Natural killer cell (primary cell): ENCODE data around the gene TMEM121B. TPM values are rescaled to one million over a fixed set of nuclear protein-coding genes. Genes with fewer than 3 reads are reported as not detected.

Source experiments
- ATAC-seq, 3 donors: fragments of 150-1000 bp in 2 of 3; fragments of 200-7000 bp in 1 of 3; cut with Tn5 transposase; 1 replicate in 1 of 3; 2 replicates in 2 of 3; pipeline ENCODE4 v1.10.0; 2021; ENCODE audit warnings: mild to moderate bottlenecking in 2 of 3, moderate library complexity in 2 of 3
- DNase-seq, 2 donors: peaks; one replicate each; pipeline versions ENCODE4 v3.0.0 to v3.0.0-alpha.2; 2013 to 2021; ENCODE audit warnings: mixed read lengths in 1 of 2
- H3K27ac ChIP-seq: one replicate; pipeline ENCODE4 v1.5.1; 2013; ENCODE audit warnings: mild to moderate bottlenecking, low read length
- H3K27me3 ChIP-seq: one replicate; pipeline ENCODE4 v1.6.1; 2013; ENCODE audit warnings: low read length; ENCODE audit not compliant: control insufficient read depth, insufficient read depth
- H3K36me3 ChIP-seq: one replicate; pipeline ENCODE4 v1.6.1; 2013; ENCODE audit warnings: low read length; ENCODE audit not compliant: control insufficient read depth, insufficient read depth
- H3K4me1 ChIP-seq: one replicate; pipeline ENCODE4 v1.6.1; 2013; ENCODE audit warnings: low read length; ENCODE audit not compliant: control insufficient read depth, insufficient read depth
- H3K4me3 ChIP-seq: one replicate; pipeline ENCODE4 v1.5.1; 2013; ENCODE audit warnings: low read length
- H3K9me3 ChIP-seq: one replicate; pipeline ENCODE4 v1.6.1; 2013; ENCODE audit warnings: low read length; ENCODE audit not compliant: control insufficient read depth, insufficient read depth
- H3K27ac Mint-ChIP-seq, 2 donors: one replicate each; pipeline ENCODE4 v1.8.0; 2022; ENCODE audit warnings: mild to moderate bottlenecking in 2 of 2, mixed read lengths in 2 of 2, moderate library complexity in 1 of 2
- H3K27me3 Mint-ChIP-seq, 2 donors: one replicate each; pipeline ENCODE4 v1.8.0; 2022; ENCODE audit warnings: low read depth in 2 of 2, mixed read lengths in 2 of 2
- H3K36me3 Mint-ChIP-seq: one replicate; pipeline ENCODE4 v1.8.0; 2022; ENCODE audit warnings: mixed read lengths
- H3K4me1 Mint-ChIP-seq, 2 donors: one replicate each; pipeline ENCODE4 v1.8.0; 2022; ENCODE audit warnings: mixed read lengths in 2 of 2
- H3K4me3 Mint-ChIP-seq: one replicate; pipeline ENCODE4 v1.8.0; 2022; ENCODE audit warnings: mild to moderate bottlenecking, moderate library complexity, mixed read lengths
- H3K9me3 Mint-ChIP-seq, 2 donors: one replicate each; pipeline ENCODE4 v1.8.0; 2022; ENCODE audit warnings: mixed read lengths in 2 of 2
- WGBS: methylation state at CpG from one replicate; pipeline ENCODE4 v1.1.7; 2013; ENCODE audit warnings: missing lambda C conversion rate; ENCODE audit not compliant: insufficient coverage; 5-methylcytosine and 5-hydroxymethylcytosine counted together
- intact Hi-C: fragments of 100-400 bp; cut with micrococcal nuclease; formaldehyde crosslinking; loops from one replicate; pipeline ENCODE4 v1.14.2; 2022
- total RNA-seq, 4 donors: library from RNA; stranded (reverse); fragments of 120-200 nt in 1 of 4; gene quantifications; one replicate each; pipeline versions ENCODE4 v1.2.3 to v1.2.4, GENCODE V29; 2013 to 2022
- TF ChIP-seq, protein P1 (sequence below): fragments of 200-600 bp; IDR thresholded peaks from one replicate; pipeline ENCODE4 v1.8.0; 2022; ENCODE audit warnings: antibody characterized with exemption

Gene TMEM121B
- total RNA-seq, 3 donors from 2014 or later (not counting 1 experiment from before 2014, with no cell fraction given) = 0.18 to 0.35 TPM; not detected in 1

DNA sequence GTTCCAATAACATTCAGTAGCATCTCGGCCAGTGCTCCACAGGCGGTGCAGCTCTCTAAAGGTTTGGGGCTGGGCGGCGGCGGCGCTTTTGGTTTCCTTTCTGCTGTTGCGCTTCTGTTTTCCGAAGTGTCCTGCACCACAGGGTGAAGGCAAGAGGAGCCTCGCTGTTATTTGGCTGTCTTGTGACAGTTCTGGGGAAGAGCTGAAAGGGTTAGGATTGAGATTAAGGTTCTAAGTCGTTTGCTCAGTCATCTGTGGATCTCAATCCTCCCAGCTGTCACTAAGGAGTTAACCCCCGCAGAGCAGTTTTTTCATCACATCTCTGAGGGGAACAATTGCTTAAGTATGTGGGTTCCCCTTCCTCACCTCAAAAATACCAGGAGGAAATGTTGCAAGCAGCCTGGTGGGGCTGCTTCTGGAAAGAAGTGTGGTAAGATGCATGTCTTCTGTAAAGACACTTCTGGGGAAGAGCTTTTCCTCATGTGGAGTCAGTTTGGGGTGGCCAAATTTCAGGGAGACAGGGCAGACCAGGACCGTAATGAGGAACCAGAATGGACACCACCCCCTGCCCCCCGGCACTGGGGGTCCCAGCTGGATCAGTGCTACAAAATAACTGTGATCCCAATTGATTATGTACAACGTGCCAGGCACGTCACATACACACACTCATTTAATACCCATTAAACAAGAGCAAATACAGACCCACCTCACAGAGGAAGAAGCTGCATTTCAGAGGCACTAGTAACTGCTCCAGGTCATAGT, 14.2 kb downstream of the TMEM121B start:
- whole genome bisulfite sequencing = 36% methylated on average over 14 of the region's 15 CpGs
- DNase-seq = peak in 1 of 2 donors; percentile 43
- Histone ChIP-seq H3K27ac (no peak overlapping the region), H3K9me3 (no peaks in the 10 kb centered on the region), H3K27me3 (no peaks in the 10 kb centered on the region), H3K36me3 (peaks cover 72% of the 10 kb centered on the region), H3K4me1 (peaks cover 18% of the 10 kb centered on the region), H3K4me3 (no peak overlapping the region)
- peaks cover 0 to 23% of the 10 kb centered on the region in 2 donors for H3K4me1 Mint-ChIP-seq
- H3K36me3 Mint-ChIP-seq = peaks cover 6% of the 10 kb centered on the region
- no peaks in the 10 kb centered on the region for H3K27me3 Mint-ChIP-seq
- H3K4me3 Mint-ChIP-seq = no peak overlapping the region
- ATAC-seq = peak in 2 of 3 donors; percentile 39 to 57
- H3K9me3 Mint-ChIP-seq = no peaks in the 10 kb centered on the region
- intact Hi-C loops = no loop called here
- TF ChIP-seq, protein P1, sequence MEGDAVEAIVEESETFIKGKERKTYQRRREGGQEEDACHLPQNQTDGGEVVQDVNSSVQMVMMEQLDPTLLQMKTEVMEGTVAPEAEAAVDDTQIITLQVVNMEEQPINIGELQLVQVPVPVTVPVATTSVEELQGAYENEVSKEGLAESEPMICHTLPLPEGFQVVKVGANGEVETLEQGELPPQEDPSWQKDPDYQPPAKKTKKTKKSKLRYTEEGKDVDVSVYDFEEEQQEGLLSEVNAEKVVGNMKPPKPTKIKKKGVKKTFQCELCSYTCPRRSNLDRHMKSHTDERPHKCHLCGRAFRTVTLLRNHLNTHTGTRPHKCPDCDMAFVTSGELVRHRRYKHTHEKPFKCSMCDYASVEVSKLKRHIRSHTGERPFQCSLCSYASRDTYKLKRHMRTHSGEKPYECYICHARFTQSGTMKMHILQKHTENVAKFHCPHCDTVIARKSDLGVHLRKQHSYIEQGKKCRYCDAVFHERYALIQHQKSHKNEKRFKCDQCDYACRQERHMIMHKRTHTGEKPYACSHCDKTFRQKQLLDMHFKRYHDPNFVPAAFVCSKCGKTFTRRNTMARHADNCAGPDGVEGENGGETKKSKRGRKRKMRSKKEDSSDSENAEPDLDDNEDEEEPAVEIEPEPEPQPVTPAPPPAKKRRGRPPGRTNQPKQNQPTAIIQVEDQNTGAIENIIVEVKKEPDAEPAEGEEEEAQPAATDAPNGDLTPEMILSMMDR = no peak
- no peak overlapping the region for H3K27ac Mint-ChIP-seq

DNA sequence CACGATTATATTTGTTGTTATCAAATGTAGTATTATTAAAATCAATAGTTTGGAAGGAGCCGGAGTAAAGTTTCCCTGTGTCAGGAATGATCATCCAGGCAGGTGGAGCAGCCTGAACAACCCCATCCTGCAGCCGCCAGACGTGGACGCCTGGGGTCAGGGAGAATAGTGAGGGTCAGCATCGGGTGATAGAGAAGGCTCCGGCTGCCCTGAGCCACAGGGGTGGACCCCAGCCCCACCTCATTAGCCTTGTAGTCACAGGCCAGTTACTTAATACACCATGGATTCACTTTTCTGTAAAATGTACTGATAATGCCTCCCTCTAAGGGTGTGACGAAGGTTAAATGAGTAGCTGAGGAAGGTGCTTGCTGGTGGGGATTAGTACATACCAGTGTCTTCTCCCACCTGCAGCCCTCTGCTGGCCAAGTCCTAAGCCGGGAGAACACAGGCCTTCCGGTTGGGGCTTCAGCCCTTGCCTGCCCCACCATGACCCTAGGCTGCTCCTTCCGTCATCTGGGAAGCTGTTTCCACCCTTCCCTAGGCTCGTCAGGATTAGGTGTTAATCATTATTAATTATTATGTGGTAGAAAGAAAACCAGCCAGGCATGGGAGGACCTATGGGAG, 14.9 kb downstream of the TMEM121B start:
- ATAC-seq (peak in 1 of 3 donors; percentile 44), DNase-seq (no peak)
- Histone ChIP-seq H3K36me3 (peaks cover 79% of the 10 kb centered on the region), H3K9me3 (no peaks in the 10 kb centered on the region), H3K27ac (no peak overlapping the region), H3K4me3 (no peak overlapping the region), H3K4me1 (peaks cover 24% of the 10 kb centered on the region), H3K27me3 (no peaks in the 10 kb centered on the region)
- intact Hi-C loops = no loop called here
- H3K9me3 Mint-ChIP-seq = no peaks in the 10 kb centered on the region
- H3K36me3 Mint-ChIP-seq = peaks cover 13% of the 10 kb centered on the region
- no peak overlapping the region for H3K27ac Mint-ChIP-seq
- H3K27me3 Mint-ChIP-seq = no peaks in the 10 kb centered on the region
- peaks cover 2 to 24% of the 10 kb centered on the region in 2 donors for H3K4me1 Mint-ChIP-seq
- TF ChIP-seq, protein P1 = no peak
- WGBS = 81% methylated on average over 10 of the region's 12 CpGs
- no peak overlapping the region for H3K4me3 Mint-ChIP-seq

- no peaks in the 10 kb centered on the region for H3K9me3 ChIP-seq
- no peak overlapping the region for H3K4me3 ChIP-seq
- intact Hi-C loops = no loop called here
- H3K36me3 ChIP-seq = peaks cover 84% of the 10 kb centered on the region
- 93% methylated on average over 22 of the region's 22 CpGs for WGBS
- Mint-ChIP-seq H3K27ac (no peak overlapping the region), H3K36me3 (peaks cover 20% of the 10 kb centered on the region), H3K9me3 (no peaks in the 10 kb centered on the region), H3K27me3 (no peaks in the 10 kb centered on the region), H3K4me1 (peaks cover 10 to 23% of the 10 kb centered on the region in 2 donors), H3K4me3 (no peak overlapping the region)
- ATAC-seq (no peak), DNase-seq (no peak)
- H3K27me3 ChIP-seq = no peaks in the 10 kb centered on the region
- TF ChIP-seq, protein P1 = no peak
- no peak overlapping the region for H3K27ac ChIP-seq
- peaks cover 32% of the 10 kb centered on the region for H3K4me1 ChIP-seq
Observed at GRCh38 chr22:17105143-17106129, 15.7 kb downstream of the TMEM121B start.
